H1 (cell line): Measurements from ENCODE around the gene NKG7. TPM values are rescaled to one million over a fixed set of nuclear protein-coding genes. Genes with fewer than 3 reads are reported as not detected.

Source experiments
- CHD7 ChIP-seq: fragments of 300-600 bp; sonication (generic); IDR thresholded peaks from 2 replicates; pipeline ENCODE4 v1.7.1; 2012; ENCODE audit warnings: low read length, moderate library complexity, mild to moderate bottlenecking, inconsistent platforms; ENCODE audit not compliant: insufficient replicate concordance
- HDAC2 ChIP-seq, 2 experiments: fragments of 300-600 bp in 1 of 2; sonication (generic) in 1 of 2; IDR thresholded peaks; 2 replicates each; pipeline ENCODE4 v1.6.1; 2011 to 2012; ENCODE audit warnings: low read depth in 2 of 2, low read length in 2 of 2, mild to moderate bottlenecking in 2 of 2, moderate library complexity in 2 of 2, borderline replicate concordance in 1 of 2, inconsistent platforms in 1 of 2
- KDM1A ChIP-seq: fragments of 200-600, 300-600 bp; sonication (generic); IDR thresholded peaks from 2 replicates; pipeline ENCODE4 v1.7.1; 2016; ENCODE audit warnings: mild to moderate bottlenecking, low read length, borderline replicate concordance
- SIX5 ChIP-seq: IDR thresholded peaks from 2 replicates; pipeline ENCODE4 v1.6.1; 2011; ENCODE audit warnings: mild to moderate bottlenecking, low read depth, low read length
- polyA plus RNA-seq, 7 experiments: library from polyadenylated mRNA; depleted of rRNA in 3 of 7; stranded (reverse) in 5 of 7; unstranded in 2 of 7; fragments of >200 nt in 5 of 7; fragments of 200-250 nt in 2 of 7; gene quantifications; 1 replicate in 5 of 7; 2 replicates in 1 of 7; 4 replicates in 1 of 7; pipeline versions ENCODE4 v1.2.1 to v1.2.3, GENCODE V29; 2011 to 2013; ENCODE audit warnings: missing spikeins in 2 of 7, mixed read lengths in 2 of 7
- total RNA-seq: library from RNA; stranded (reverse); fragmentation: NEBNext Ultra II Directional; extraction: Animal tissue kit (Norgen Biotek cat#: 25700); gene quantifications from 2 replicates; pipeline ENCODE4 v1.2.1, GENCODE V29; 2021

NKG7 gene
- total and polyA plus RNA-seq, 2 of the 8 experiments (the other 6 are each of a cell fraction or from before 2014, with no cell fraction given): not detected

GRCh38 chr19:51372649-51373504, at the start of gene NKG7 (continued):
- TF ChIP-seq CHD7 (no peak), KDM1A (no peak), HDAC2 (IDR thresholded peaks at IDR 0.05; ENCODE audit: borderline replicate concordance in 1 of 2, low read depth in 2 of 2, low read length in 2 of 2) (no peak), SIX5 (no peak)
